D341Med (cell line): ENCODE measurements around the gene CGAS.
A peak's percentile ranks its signal among the peaks of the same experiment; 100 is the strongest.
"Not testable (repeated sequence)": the region's sequence is repeated elsewhere in the genome, so short reads cannot be mapped to it uniquely, and the experiment has no call there.

Experiments
- DNase-seq: peaks from one replicate; pipeline ENCODE4 v3.0.0; 2012; ENCODE audit warnings: low spot score

The CGAS gene

DNA sequence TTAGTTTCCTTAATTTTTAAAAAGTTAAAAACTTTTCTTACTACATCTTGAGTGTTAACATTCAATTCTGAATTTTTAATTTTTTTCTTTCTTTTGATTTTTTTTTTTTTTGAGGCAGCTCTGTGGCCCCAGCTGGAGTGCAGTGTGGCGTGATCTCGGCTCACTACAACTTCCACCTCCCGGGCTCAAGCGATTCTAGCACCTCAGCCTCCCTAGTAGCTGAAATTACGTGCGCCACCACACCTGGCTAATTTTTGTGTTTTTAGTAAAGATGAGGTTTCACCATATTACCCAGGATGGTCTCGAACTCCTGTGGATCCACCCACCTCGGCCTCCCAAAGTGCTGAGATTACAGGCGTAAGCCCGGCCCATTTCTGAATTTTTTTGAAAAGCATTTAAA is 56.2 kb downstream of the CGAS start:
- DNase-seq: no peak

DNA sequence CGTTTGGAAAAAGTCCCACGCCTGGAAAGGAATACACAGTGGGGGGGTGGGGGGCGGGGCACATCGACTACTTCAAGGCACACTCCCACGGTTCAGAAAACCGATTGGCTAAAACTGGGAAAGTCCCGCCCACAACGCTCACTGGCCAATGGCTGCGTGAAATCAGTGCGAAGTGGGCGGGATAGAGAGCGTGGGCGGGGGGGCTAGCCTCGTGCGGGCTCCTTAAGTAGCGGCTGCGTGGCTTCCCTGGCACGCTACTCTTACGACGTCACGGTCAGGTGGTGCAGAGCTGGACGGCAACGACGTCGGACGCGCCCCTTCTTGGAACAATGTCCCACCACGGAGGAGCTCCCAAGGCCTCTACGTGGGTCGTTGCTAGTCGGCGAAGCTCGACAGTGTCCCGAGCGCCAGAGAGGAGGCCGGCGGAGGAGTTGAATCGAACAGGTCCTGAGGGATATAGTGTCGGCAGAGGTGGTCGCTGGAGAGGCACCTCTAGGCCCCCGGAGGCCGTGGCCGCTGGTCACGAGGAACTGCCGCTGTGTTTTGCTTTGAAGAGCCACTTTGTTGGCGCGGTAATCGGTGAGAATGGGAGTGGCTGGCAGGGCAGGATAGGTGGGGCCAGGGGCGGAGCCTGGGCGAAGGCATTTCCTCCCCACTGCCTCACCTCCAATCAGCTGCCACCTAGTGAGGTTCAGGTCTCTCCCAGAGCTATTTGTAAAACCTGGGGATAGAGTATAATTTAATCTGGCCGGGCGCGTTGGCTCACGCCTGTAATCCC is 57.3 kb downstream of the CGAS start, which contains the start of gene DDX43:
DDX43 (plus strand) TSS at position 252 of the 778 bp plus-strand sequence; CDS start at position 330, 78 bp downstream.
- DNase-seq: peak; percentile 29

DNA sequence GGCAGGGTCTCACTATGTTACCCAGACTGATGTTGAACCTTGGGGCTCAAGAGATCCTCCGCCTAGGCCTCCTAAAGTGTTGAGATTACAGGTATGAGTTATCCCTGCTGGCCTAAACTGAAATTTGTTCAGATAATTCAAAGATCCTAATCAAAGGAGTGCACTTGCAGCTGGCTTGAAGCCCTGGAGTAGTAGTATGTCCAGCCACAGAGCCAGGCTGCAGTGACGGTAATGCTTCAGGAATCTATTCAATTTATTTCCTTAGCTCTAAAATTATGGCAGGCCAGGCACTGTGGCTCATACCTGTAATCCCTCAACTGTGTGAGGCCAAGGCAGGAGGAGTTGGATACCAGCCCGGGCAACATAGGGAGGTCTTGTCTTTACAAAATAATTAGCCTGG is 58.8 kb downstream of the CGAS start:
- DNase-seq: no peak

DNA sequence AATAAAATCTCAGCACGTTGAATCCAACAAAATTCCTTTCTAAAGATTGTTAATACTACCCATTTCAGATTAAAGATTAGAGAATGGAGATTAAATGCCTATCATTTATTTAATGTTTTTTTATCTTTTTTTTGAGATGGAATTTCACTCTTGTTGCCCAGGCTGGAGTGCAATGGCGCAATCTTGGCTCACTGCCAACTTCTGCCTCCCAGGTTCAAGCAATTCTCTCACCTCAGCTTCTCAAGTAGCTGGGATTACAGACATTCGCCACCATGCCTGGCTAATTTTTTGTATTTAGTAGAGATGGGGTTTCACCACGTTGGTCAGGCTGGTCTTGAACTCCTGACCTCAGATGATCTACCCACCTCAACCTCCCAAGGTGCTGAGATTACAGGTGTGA is 59.9 kb downstream of the CGAS start:
- not testable (repeated sequence) for DNase-seq

DNA sequence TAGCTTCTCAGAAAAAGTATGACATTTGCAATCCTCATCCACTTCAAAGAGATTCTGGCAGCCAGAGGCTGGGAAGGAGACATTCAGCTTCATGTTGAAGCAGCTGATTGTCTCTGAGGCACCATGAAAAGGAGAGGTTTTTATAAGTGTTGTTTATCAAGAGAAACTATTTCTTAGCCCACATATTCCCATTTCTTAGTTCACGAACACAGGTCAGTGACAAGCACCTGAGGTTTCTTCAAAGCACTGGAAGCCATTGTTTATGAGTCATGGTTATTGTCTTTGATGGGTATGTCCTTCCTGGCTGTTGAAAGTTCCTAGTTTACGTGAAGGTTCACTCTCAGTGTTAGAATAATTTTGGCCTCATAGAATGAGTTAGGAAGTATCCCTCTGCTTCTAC is 60.4 kb downstream of the CGAS start:
- DNase-seq: no peak

DNA sequence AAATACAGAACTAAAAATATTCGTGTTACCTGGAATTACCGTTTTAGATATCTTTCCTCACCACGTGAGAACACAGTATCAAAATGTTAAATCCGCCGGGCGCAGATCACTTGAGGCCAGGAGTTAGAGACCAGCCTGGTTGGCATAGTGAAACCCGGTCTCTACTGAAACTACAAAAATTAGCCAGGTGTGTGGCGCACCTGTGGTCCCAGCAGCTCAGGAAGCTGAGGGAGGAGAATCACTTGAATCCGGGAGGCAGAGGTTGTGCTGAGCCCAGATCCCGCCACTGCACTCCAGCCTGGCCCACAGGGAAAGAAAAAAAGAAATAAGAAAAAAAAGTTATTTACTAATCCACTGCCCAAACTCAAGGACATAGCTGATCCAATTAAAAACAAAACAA is 62.2 kb downstream of the CGAS start:
- no peak for DNase-seq

DNA sequence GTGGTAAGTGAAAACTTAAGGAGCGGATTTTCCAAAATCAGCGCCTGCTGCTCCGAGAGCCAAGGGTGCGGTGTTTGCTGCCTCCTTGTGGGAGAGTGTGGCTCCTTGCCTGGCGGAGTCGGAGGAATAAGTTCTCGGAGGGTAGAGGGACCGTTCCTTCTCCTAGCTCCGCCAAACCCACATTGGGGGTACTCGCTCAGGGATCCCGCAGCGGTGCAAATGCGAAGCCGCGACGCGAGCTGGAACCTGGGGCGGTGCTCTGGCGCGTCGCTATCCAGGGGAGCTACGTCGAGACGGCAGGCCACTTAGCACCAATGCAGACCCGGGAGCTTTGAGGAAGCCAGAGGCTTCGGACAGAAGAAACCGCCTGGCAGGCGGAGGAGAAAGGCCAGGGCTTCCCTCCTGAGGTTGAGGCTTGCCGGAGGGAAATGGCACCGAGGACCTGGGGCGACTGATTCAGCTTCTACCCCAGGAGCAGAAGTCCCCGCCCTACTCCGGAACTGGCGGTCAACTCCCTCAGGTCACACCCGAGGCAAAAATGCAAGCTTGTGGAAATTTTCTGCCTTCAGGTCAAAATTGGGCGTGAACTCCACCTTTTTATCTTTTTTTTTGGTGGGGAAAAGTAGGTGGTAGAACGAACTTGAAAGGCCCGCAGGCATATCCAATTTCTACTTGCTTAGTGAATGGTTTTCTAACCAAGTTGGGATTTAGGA is 63.1 kb downstream of the CGAS start:
- peak; percentile 87 for DNase-seq

DNA sequence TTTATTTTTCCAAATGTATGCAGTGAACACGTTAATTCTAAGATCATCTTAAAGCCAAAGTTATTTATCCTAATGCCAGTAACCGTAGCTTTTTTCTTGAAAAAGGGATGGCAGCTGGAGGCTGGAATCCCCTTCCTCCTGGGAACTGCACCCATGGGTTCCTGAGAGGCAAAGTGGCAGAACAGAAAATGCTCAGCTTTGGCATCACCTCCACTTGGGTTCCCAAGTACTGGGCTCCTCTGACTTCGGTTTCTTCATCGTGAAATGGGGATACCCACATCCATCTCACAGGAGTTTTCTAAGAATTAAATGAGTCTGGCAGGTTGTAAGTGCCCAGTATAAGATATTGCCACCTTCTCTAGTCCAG is 63.7 kb downstream of the CGAS start:
- peak; percentile 68 for DNase-seq

DNA sequence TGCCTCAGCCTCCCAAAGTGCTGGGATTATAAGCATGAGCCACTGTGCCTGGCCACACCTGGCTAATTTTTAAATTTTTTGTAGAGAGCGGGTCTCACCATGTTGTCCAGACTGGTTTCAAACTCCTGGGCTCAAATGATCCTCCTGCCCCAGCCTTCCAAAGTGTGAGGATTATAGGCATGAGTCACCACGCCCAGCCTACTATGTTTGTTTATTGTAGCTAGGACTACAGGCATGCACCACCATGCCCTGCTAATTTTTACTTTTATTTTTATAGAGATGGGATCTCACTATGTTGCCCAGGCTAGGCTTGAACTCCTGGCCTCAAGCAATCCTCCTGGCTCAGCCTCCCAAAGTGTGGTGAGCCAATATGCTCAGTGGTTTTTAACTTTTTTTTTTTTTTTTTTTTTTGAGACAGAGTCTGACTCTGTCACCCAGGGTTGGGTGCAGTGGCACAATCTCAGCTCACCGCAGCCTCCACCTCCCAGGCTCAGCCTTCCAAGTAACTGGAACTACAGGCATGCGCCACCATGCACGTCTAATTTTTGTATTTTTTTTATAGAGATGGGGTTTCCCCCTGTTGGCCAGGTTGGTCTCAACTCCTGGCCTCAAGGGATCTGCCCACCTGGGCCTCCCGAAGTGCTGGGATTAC is 69.5 kb downstream of the CGAS start:
- no peak for DNase-seq

DNA sequence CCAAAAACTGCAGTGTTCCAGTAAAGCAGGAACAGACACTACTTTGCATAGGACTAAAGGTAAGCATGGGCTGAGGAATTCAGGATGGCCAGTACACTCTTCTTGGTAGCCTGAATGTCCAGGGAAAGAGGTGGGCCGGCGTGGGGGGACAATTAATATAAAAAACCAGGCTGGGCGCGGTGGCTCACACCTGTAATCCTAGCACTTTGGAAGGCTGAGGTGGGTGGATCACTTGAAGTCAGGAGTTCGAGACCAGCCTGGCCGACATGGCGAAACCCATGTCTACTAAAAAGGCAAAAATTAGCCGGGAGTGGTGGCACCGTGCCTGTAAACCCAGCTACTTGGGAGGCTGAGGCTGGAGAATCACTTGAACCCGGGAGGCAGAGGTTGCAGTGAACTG is 70.6 kb downstream of the CGAS start:
- not testable (repeated sequence) for DNase-seq

DNA sequence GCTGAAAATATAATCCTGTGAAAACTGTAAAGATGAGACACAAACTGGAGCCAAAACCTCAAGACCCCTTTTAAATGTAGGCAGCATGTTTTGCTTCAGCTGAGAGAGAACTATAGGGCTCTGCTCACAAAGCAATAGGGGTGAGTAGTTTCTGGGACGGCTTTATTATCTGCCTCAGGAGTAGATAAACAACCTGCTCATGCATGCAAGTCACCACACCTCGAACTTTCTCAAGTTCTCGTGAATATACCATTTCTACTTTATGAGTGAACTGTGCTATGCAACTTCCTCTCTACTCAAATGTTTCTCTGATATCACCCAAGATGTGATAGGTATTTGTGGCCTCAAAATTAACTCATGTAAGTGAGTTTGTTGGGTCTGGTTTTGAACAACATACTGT is 74.9 kb downstream of the CGAS start:
- DNase-seq: no peak

DNA sequence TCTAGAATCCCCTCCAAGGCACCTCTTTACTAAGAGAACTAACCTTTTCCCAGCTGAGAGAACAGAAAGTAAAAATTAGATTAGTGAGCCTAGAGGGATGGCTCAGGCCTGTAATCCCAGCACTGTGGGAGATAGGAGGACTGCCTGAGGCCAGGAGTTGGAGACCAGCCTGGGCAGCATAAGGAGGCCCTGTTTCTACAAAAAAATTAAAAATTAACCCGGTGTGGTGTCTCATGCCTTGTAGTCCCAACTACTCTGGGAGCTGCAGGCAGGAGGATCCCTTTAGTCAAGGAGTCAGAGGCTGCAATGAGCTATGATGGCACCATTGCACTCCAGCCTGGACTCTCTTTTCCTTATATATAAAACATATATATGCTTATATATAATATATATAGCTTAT is 76.9 kb downstream of the CGAS start:
- no peak for DNase-seq
